HepG2 (cell line): ENCODE results near the gene ITGA6. TPM values are rescaled to one million over a fixed set of nuclear protein-coding genes. Genes with fewer than 3 reads are reported as not detected.
A peak's percentile ranks its signal among the peaks of the same experiment; 100 is the strongest.

ENCODE experiments used
- MBNL3 ChIP-seq: fragments of 250-450 bp; sonication (Bioruptor Pico); conservative IDR thresholded peaks from 2 replicates; pipeline ENCODE4 v1.8.0; 2022; ENCODE audit warnings: mild to moderate bottlenecking, inconsistent platforms
- MLLT10 ChIP-seq: sonication (generic); formaldehyde crosslinking; IDR thresholded peaks from 2 replicates; pipeline ENCODE4 v1.4.0; 2020; ENCODE audit warnings: missing genetic modification reagents
- NBN ChIP-seq: fragments of 450-650 bp; conservative IDR thresholded peaks from 2 replicates; pipeline ENCODE4 v1.6.1; 2017
- NFE2 ChIP-seq: sonication (generic); formaldehyde crosslinking; IDR thresholded peaks from 2 replicates; pipeline ENCODE4 v1.4.0; 2020; ENCODE audit warnings: missing genetic modification reagents
- PHB2 ChIP-seq: fragments of 450-650 bp; IDR thresholded peaks from 2 replicates; pipeline ENCODE4 v1.6.1; 2018; ENCODE audit not compliant: partially characterized antibody
- POLR2G ChIP-seq: fragments of 200-400 bp; formaldehyde crosslinking; IDR thresholded peaks from 2 replicates; pipeline ENCODE4 v1.6.1; 2018; ENCODE audit warnings: mild to moderate bottlenecking, low read depth, low read length, moderate library complexity
- ZSCAN22 ChIP-seq: sonication (generic); formaldehyde crosslinking; IDR thresholded peaks from 2 replicates; pipeline ENCODE4 v1.4.0; 2020; ENCODE audit warnings: mild to moderate bottlenecking, missing genetic modification reagents
- polyA plus RNA-seq, 8 experiments: library from polyadenylated mRNA; depleted of rRNA in 3 of 8; stranded (reverse) in 7 of 8; unstranded in 1 of 8; fragments of >200 nt; fragmentation: Illumina TruSeq in 4 of 8; extraction: Trizol in 4 of 8; gene quantifications; 2 replicates each; pipeline versions ENCODE4 v1.2.1 to v1.2.3, GENCODE V29; 2011 to 2016; ENCODE audit warnings: low read depth in 4 of 8, missing spikeins in 1 of 8, mixed read lengths in 1 of 8; ENCODE audit not compliant: insufficient read depth in 1 of 8
- total RNA-seq, 5 experiments: library from RNA; depleted of rRNA; stranded (reverse); fragments of >200 nt; fragmentation: Illumina TruSeq; extraction: Trizol; gene quantifications; 2 replicates each; pipeline ENCODE4 v1.2.3, GENCODE V29; 2016; ENCODE audit warnings: low read depth in 1 of 5
- TF ChIP-seq, protein P1 (sequence below): sonication (generic); formaldehyde crosslinking; IDR thresholded peaks from 2 replicates; pipeline ENCODE4 v1.5.0; 2020; ENCODE audit warnings: mild to moderate bottlenecking, missing genetic modification reagents
- TF ChIP-seq, protein P2 (sequence below): sonication (generic); formaldehyde crosslinking; IDR thresholded peaks from 2 replicates; pipeline ENCODE4 v1.5.1; 2020; ENCODE audit warnings: missing genetic modification reagents, mild to moderate bottlenecking, borderline replicate concordance

The ITGA6 gene
- total and polyA plus RNA-seq, 2 of the 13 experiments (the other 11 are each of a cell fraction or from before 2014, with no cell fraction given): 24.0 to 92.5 TPM

DNA sequence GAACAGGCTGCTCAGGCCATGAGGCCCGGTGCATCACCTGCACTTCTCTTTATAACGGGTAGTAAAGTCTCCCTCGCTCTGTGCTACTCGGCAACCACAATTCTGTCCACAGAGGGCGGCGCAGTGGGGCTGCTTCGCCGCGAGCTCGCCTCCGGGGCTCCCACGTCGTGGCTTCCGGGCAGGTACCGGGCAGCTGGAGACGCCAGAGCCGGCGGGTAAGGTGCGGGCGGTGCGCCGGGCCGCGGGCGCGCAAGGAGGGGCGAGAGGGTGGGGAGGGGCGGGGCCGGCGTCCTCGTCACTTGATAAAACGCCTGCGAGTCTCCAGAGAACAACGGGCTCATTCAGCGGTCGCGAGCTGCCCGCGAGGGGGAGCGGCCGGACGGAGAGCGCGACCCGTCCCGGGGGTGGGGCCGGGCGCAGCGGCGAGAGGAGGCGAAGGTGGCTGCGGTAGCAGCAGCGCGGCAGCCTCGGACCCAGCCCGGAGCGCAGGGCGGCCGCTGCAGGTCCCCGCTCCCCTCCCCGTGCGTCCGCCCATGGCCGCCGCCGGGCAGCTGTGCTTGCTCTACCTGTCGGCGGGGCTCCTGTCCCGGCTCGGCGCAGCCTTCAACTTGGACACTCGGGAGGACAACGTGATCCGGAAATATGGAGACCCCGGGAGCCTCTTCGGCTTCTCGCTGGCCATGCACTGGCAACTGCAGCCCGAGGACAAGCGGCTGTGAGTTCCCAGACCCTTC, at the start of gene ITGA6 (continued):
- TF ChIP-seq, protein P1, sequence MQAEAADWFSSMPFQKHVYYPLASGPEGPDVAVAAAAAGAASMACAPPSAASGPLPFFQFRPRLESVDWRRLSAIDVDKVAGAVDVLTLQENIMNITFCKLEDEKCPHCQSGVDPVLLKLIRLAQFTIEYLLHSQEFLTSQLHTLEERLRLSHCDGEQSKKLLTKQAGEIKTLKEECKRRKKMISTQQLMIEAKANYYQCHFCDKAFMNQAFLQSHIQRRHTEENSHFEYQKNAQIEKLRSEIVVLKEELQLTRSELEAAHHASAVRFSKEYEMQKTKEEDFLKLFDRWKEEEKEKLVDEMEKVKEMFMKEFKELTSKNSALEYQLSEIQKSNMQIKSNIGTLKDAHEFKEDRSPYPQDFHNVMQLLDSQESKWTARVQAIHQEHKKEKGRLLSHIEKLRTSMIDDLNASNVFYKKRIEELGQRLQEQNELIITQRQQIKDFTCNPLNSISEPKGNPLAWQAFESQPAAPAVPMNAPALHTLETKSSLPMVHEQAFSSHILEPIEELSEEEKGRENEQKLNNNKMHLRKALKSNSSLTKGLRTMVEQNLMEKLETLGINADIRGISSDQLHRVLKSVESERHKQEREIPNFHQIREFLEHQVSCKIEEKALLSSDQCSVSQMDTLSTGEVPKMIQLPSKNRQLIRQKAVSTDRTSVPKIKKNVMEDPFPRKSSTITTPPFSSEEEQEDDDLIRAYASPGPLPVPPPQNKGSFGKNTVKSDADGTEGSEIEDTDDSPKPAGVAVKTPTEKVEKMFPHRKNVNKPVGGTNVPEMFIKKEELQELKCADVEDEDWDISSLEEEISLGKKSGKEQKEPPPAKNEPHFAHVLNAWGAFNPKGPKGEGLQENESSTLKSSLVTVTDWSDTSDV (CRISPR knock-in tag): peak; percentile 37; the same call in 1 of the 2 replicates
- no peak for TF ChIP-seq PHB2
- TF ChIP-seq MLLT10 (CRISPR knock-in tag): no peak
- no peak for TF ChIP-seq MBNL3 (CRISPR knock-in tag)
- TF ChIP-seq ZSCAN22: no peak
- peak; percentile 89 for TF ChIP-seq POLR2G
- TF ChIP-seq NFE2 (CRISPR knock-in tag): no peak
- TF ChIP-seq NBN: no peak
- TF ChIP-seq, protein P2, sequence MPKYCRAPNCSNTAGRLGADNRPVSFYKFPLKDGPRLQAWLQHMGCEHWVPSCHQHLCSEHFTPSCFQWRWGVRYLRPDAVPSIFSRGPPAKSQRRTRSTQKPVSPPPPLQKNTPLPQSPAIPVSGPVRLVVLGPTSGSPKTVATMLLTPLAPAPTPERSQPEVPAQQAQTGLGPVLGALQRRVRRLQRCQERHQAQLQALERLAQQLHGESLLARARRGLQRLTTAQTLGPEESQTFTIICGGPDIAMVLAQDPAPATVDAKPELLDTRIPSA (CRISPR knock-in tag): peak; percentile 87; the same call in 1 of the 2 replicates
- TF ChIP-seq, all 625 proteins: peak for 241
